T47D (cell line): ENCODE results near the gene MEGF9.
A peak's percentile ranks its signal among the peaks of the same experiment; 100 is the strongest.

Source experiments
- DNase-seq, 2 experiments: peaks; one replicate each; pipeline versions ENCODE4 v3.0.0 to v3.0.0-alpha.2; 2011 to 2012; ENCODE audit warnings: low read depth in 1 of 2, low spot score in 1 of 2
- JUND ChIP-seq: IDR thresholded peaks from 2 replicates; pipeline ENCODE4 v1.6.1; 2012; ENCODE audit warnings: low read depth
- in situ Hi-C: cut with HindIII; loops from 2 replicates; pipeline ENCODE4 v1.10.0; 2016; ENCODE audit warnings: low sequenced_read_pairs, low pct_unique_long_range_greater_than_20kb

Gene MEGF9

GRCh38 chr9:120710110-120710981, 3.9 kb downstream of the MEGF9 start:
- TF ChIP-seq JUND = no peak
- peak; percentile 72 to 73 for DNase-seq
- in situ Hi-C loops = no loop called here

GRCh38 chr9:120708526-120709224, 5.6 kb downstream of the MEGF9 start:
- no peak for TF ChIP-seq JUND
- in situ Hi-C loops = no loop called here
- no peak for DNase-seq

- no peak for TF ChIP-seq JUND
- no peak for DNase-seq
- in situ Hi-C loops = no loop called here
Measured at GRCh38 chr9:120707170-120707569, 7.1 kb downstream of the MEGF9 start.

GRCh38 chr9:120705174-120705573, 9.1 kb downstream of the MEGF9 start:
- no peak for DNase-seq
- in situ Hi-C loops = no loop called here
- TF ChIP-seq JUND = no peak

GRCh38 chr9:120702075-120702474, 12.2 kb downstream of the MEGF9 start:
- in situ Hi-C loops = no loop called here
- TF ChIP-seq JUND = peak; percentile 71; the same call in 1 of the 2 replicates
- peak in 1 of 2 experiments; percentile 57 for DNase-seq

- TF ChIP-seq JUND = no peak
- DNase-seq = no peak
- in situ Hi-C loops = no loop called here
Measured at GRCh38 chr9:120701248-120701647, 13.0 kb downstream of the MEGF9 start.

- DNase-seq = peak in 1 of 2 experiments; percentile 25
- TF ChIP-seq JUND = no peak
- in situ Hi-C loops = no loop called here
Measured at GRCh38 chr9:120698766-120699165, 15.5 kb downstream of the MEGF9 start.

GRCh38 chr9:120697448-120697847, 16.8 kb downstream of the MEGF9 start:
- no peak for DNase-seq
- in situ Hi-C loops = no loop called here
- no peak for TF ChIP-seq JUND

- no peak for DNase-seq
- in situ Hi-C loops = no loop called here
- TF ChIP-seq JUND = no peak
Measured at GRCh38 chr9:120696551-120697230, 17.6 kb downstream of the MEGF9 start.

- peak in 1 of 2 experiments; percentile 93 for DNase-seq
- TF ChIP-seq JUND = peak; percentile 80
- in situ Hi-C loops = no loop called here
Measured at GRCh38 chr9:120694559-120694958, 19.7 kb downstream of the MEGF9 start.

GRCh38 chr9:120693700-120694008, 20.6 kb downstream of the MEGF9 start:
- no peak for DNase-seq
- in situ Hi-C loops = no loop called here
- no peak for TF ChIP-seq JUND

GRCh38 chr9:120692901-120693699, 21.2 kb downstream of the MEGF9 start:
- in situ Hi-C loops = no loop called here
- TF ChIP-seq JUND = no peak
- no peak for DNase-seq

- TF ChIP-seq JUND = no peak
- no peak for DNase-seq
- in situ Hi-C loops = no loop called here
Measured at GRCh38 chr9:120690372-120690771, 23.9 kb downstream of the MEGF9 start.
